Neural cell (in vitro differentiated cells): ENCODE data around the gene PLA2G2C. TPM values are rescaled to one million over a fixed set of nuclear protein-coding genes. Genes with fewer than 3 reads are reported as not detected.

Source experiments
- polyA plus RNA-seq: library from polyadenylated mRNA; depleted of rRNA; stranded (reverse); fragments of >200 nt; gene quantifications from 2 replicates; pipeline ENCODE4 v1.2.3, GENCODE V29; 2014

PLA2G2C gene
- polyA plus RNA-seq, 1 donor from 2014 or later, result not detected

Other genes starting within 250 kb of the PLA2G2C start
- not detected in 2 replicates for gene PLA2G2A, start 206.9 kb downstream of the PLA2G2C start, polyA plus RNA-seq
- not detected in 2 replicates for gene PLA2G5, start 116.3 kb downstream of the PLA2G2C start, polyA plus RNA-seq
- gene PLA2G2D, start 67.0 kb downstream of the PLA2G2C start, polyA plus RNA-seq, result not detected in 2 replicates
- not detected in 2 replicates for gene PLA2G2F, start 47.2 kb downstream of the PLA2G2C start, polyA plus RNA-seq
- 0.64 and 0.82 TPM in 2 replicates for gene UBXN10, start 422 bp downstream of the PLA2G2C start, polyA plus RNA-seq
- 0.27 and 0.82 TPM in 2 replicates for gene VWA5B1, start 104.4 kb upstream of the PLA2G2C start, polyA plus RNA-seq